HL-60 (cell line): ENCODE measurements around the gene ANXA11.

Experiments used
- DNase-seq, 2 experiments: peaks; one replicate each; pipeline ENCODE4 v3.0.0-alpha.2; 2010 to 2020; ENCODE audit warnings: low read depth in 1 of 2, low spot score in 1 of 2
- H3K27ac ChIP-seq: fragments of 250-450 bp; sonication (Bioruptor Pico); replicated peaks from 2 replicates; pipeline ENCODE4 v1.5.1; 2020; ENCODE audit warnings: mild to moderate bottlenecking, moderate library complexity
- H3K27me3 ChIP-seq: fragments of 250-450 bp; sonication (Bioruptor Pico); 2 replicates; pipeline ENCODE4 v1.5.1; 2021; ENCODE audit warnings: mild to moderate bottlenecking, moderate library complexity; ENCODE audit not compliant: insufficient read depth, poor library complexity, severe bottlenecking
- H3K4me3 ChIP-seq: replicated peaks from 2 replicates; pipeline ENCODE4 v1.5.1; 2011; ENCODE audit warnings: mild to moderate bottlenecking, control low read depth, low read length; ENCODE audit not compliant: insufficient read depth
- CTCF ChIP-seq: IDR thresholded peaks from one replicate; pipeline ENCODE4 v1.5.1; 2011; ENCODE audit warnings: low read length, control low read depth, inconsistent platforms; ENCODE audit not compliant: insufficient read depth
- GABPA ChIP-seq: IDR thresholded peaks from 2 replicates; pipeline ENCODE4 v1.6.1; 2012; ENCODE audit warnings: low read depth
- POLR2AphosphoS5 ChIP-seq: IDR thresholded peaks from 2 replicates; pipeline ENCODE4 v1.6.1; 2012; ENCODE audit warnings: low read depth
- REST ChIP-seq: IDR thresholded peaks from 2 replicates; pipeline ENCODE4 v1.6.1; 2012; ENCODE audit warnings: low read depth; ENCODE audit not compliant: insufficient replicate concordance
- SPI1 ChIP-seq: IDR thresholded peaks from 2 replicates; pipeline ENCODE4 v1.6.1; 2012; ENCODE audit warnings: low read depth, mild to moderate bottlenecking, borderline replicate concordance

ANXA11 gene

GRCh38 chr10:80210259-80210658 lies 4.9 kb upstream of the ANXA11 start:
- DNase-seq = no peak
- Histone ChIP-seq H3K4me3 (no peak overlapping the region), H3K27me3 (no peaks in the 10 kb centered on the region), H3K27ac (no peak overlapping the region)
- TF ChIP-seq REST (no peak), GABPA (no peak), POLR2AphosphoS5 (no peak), SPI1 (no peak), CTCF (no peak)

GRCh38 chr10:80207768-80208370 lies 2.5 kb upstream of the ANXA11 start:
- Histone ChIP-seq H3K27me3 (no peaks in the 10 kb centered on the region), H3K4me3 (no peak overlapping the region), H3K27ac (no peak overlapping the region)
- TF ChIP-seq REST (no peak), CTCF (no peak), GABPA (no peak), POLR2AphosphoS5 (no peak), SPI1 (no peak)
- no peak for DNase-seq

GRCh38 chr10:80206277-80206655 lies 929 bp upstream of the ANXA11 start:
- no peak for DNase-seq
- Histone ChIP-seq H3K4me3 (no peak overlapping the region), H3K27ac (peak overlapping the region; percentile 79), H3K27me3 (no peaks in the 10 kb centered on the region)
- TF ChIP-seq SPI1 (no peak), CTCF (no peak), GABPA (no peak), REST (no peak), POLR2AphosphoS5 (no peak)
